HG02970 (cell line): ENCODE data around the gene GOLGA8R.
"Not testable (repeated sequence)": the region's sequence is repeated elsewhere in the genome, so short reads cannot be mapped to it uniquely, and the experiment has no call there.

Experiments used
- ATAC-seq: cut with Tn5 transposase; IDR thresholded peaks from one replicate; pipeline ENCODE4 v1.9.1; 2021; ENCODE audit warnings: mild to moderate bottlenecking, moderate library complexity, moderate number of reproducible peaks; ENCODE audit not compliant: unreplicated experiment, low FRiP score

The GOLGA8R gene

GRCh38 chr15:30414160-30414559 lies at the start of gene GOLGA8R:
Gene GOLGA8R (minus strand): TSS chr15:30414260. CDS start chr15:30414162, 98 bp downstream.
- ATAC-seq, result not testable (repeated sequence)

GRCh38 chr15:30463849-30464248 lies 49.8 kb upstream of the GOLGA8R start:
- not testable (repeated sequence) for ATAC-seq

- not testable (repeated sequence) for ATAC-seq
These were observed 48.1 kb upstream of the GOLGA8R start for GRCh38 chr15:30462176-30462575.

GRCh38 chr15:30452702-30453101 lies 38.6 kb upstream of the GOLGA8R start:
- ATAC-seq, result not testable (repeated sequence)

GRCh38 chr15:30438348-30438747 lies 24.3 kb upstream of the GOLGA8R start:
- ATAC-seq, result not testable (repeated sequence)

- ATAC-seq, result not testable (repeated sequence)
These were observed 21.8 kb upstream of the GOLGA8R start for GRCh38 chr15:30435878-30436277.

GRCh38 chr15:30420723-30421122 lies 6.7 kb upstream of the GOLGA8R start:
- not testable (repeated sequence) for ATAC-seq

- not testable (repeated sequence) for ATAC-seq
These were observed 6.4 kb downstream of the GOLGA8R start for GRCh38 chr15:30407636-30408035.

GRCh38 chr15:30398988-30399387 lies 15.1 kb downstream of the GOLGA8R start:
- ATAC-seq, result not testable (repeated sequence)

DNA sequence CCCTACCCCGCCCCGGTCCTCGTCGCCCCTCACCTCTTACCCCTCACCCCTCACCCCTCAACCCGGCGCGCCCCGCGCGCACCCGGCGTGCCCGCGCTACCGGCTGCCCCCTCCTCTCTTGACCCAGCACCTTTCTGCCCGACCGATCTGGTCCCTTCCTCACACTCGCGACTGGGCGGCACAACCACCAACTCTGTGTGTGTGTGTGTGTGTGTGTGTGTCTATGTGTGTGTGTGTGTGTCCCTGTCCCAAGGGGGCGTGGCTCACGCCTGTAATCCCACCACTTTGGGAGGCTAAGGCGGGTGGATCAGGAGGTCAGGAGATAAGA lies 20.4 kb downstream of the GOLGA8R start:
- not testable (repeated sequence) for ATAC-seq

GRCh38 chr15:30392766-30393663 lies 21.0 kb downstream of the GOLGA8R start, which contains the start of gene CHRFAM7A:
Gene CHRFAM7A (minus strand): TSS chr15:30393540. CDS start chr15:30383351, 10,189 bp downstream.
- ATAC-seq, result not testable (repeated sequence)

DNA sequence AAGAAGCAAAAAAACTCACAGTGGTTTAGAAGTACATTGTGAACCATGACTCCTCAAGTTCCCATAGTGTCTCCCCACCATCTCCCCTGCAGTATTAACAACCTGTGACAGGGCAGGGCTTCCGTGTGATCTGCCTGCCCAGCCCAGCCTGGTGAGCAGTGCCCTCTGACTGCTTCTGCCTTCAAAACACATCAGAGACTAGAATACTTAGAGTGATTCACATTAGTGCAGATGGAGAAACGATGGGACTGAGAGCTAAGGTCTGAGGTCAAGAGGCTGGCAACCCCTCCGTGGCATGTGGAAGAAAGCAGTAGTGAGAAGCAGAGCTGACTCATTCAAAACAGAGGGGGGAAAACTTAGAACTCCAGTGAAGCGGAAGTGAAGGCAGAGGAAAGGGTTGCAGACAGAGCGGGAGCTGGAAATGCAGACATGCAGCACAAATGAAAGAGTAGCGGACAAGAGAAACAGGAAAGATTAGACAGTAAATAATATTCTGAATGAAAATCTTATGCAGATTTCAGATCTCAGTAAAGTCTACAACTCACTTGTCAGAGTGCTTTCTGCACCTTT lies 27.7 kb downstream of the GOLGA8R start:
- not testable (repeated sequence) for ATAC-seq

- not testable (repeated sequence) for ATAC-seq
These were observed 37.0 kb downstream of the GOLGA8R start for GRCh38 chr15:30377082-30377413.

- not testable (repeated sequence) for ATAC-seq
These were observed 37.5 kb downstream of the GOLGA8R start for GRCh38 chr15:30376375-30377081.

DNA sequence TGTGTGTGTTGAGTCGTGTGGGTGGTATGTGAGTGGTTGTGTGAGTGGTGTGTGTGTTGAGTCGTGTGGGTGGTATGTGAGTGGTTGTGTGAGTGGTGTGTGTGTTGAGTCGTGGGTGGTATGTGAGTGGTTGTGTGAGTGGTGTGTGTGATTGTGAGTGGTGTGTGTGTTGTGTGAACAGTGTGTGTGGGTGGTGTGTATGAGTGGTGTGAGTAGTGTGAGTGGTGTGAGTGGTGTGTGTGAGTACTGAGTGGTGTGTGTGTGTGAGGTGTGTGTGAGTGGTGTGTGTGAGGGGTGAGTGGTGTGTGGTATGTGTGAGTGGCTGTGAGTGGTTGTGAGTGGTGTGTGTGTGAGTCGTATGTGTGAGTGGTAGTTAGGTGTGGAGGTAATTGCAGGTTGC lies 38.2 kb downstream of the GOLGA8R start:
- ATAC-seq, result not testable (repeated sequence)

- ATAC-seq, result not testable (repeated sequence)
These were observed 39.2 kb downstream of the GOLGA8R start for GRCh38 chr15:30374862-30375261.

DNA sequence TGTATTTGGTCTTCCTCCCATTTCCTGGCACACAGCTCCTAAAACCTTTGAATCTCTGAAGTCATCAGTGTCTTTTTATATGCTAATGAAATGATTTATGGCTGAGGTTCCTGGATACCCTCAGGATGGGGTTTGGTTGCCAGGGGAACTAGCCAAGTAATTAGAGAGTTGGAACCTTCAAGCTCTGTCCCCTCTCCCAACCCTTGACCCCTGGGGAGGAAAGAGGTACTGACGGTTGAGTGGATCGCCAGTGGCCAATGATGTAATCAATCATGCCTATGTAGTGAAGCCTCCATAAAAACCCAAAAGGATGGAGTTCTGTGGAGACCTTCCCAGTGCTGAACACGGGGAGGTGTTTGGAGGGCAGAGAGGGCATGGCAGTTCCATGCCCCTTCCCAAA lies 45.8 kb downstream of the GOLGA8R start:
- not testable (repeated sequence) for ATAC-seq

- ATAC-seq, result not testable (repeated sequence)
These were observed 46.8 kb downstream of the GOLGA8R start for GRCh38 chr15:30367246-30367645.

DNA sequence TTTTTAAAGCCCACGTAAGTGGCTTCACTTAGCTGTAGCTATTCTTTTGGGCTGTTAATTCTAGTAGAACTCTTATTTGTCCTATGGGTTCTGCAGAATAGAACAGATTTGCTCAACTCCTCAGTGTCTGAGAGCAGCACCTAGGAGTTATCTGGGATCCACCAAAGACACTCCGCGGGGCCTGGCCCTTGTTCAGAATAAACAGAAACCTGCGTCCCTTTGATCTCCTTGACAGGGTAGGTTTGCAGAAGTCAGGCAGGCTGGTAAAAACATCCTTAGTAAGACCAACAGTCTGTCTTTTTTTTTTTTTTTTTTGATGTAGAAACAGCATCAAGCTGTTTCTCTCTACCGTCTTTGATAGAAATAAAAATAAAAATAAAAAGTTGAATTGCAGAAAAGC lies 52.7 kb downstream of the GOLGA8R start:
- ATAC-seq, result not testable (repeated sequence)

- ATAC-seq, result not testable (repeated sequence)
These were observed 53.1 kb downstream of the GOLGA8R start for GRCh38 chr15:30360990-30361389.

DNA sequence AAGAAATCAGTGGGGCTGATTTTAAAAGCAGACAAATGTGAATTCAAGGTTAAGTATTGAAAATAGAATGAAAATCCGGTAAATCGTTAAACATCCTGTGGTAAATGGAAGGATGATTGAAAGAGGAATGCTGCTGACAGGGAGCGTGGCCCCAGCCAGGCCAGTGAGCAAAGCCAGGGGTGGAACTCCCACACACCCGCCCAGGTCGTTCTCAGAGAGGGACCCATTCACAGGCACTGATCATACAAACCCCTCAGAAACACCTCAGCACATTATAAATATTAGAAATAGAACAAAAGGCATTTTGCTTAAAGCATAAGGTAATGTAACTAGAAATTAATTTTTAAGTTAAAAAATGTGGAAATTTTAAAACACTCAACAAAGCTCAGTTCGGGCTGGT lies 59.0 kb downstream of the GOLGA8R start:
- ATAC-seq, result not testable (repeated sequence)
